ENCODE measurements around the gene TBL3. TPM values are rescaled to one million over a fixed set of nuclear protein-coding genes. Genes with fewer than 3 reads are reported as not detected.

The TBL3 gene
- total and polyA plus RNA-seq, 9 of the 15 experiments (the other 6 are each of a cell fraction or from before 2014, with no cell fraction given) = 0.97 to 117 (median 24.5) TPM

GRCh38 chr16:1929578-1930337 lies 42.1 kb upstream of the TBL3 start (continued):
- TF ChIP-seq ZNF175 (CRISPR knock-in tag; IDR thresholded peaks at IDR 0.05; ENCODE audit: low read depth) = no peak
- TF ChIP-seq EP400 (IDR thresholded peaks at IDR 0.05) = peak; percentile 35; the same call in 1 of the 2 replicates
- TF ChIP-seq BDP1 (IDR thresholded peaks at IDR 0.05; ENCODE audit: insufficient read depth, insufficient read length) = no peak
- TF ChIP-seq ESRRA (IDR thresholded peaks at IDR 0.05; ENCODE audit: borderline replicate concordance, low read depth) = peak; percentile 74
- TF ChIP-seq CC2D1A (IDR thresholded peaks at IDR 0.05) = no peak
- peak; percentile 97 for TF ChIP-seq MAX (CRISPR knock-in tag; IDR thresholded peaks at IDR 0.05)
- TF ChIP-seq RBFOX2 (IDR thresholded peaks at IDR 0.05; ENCODE audit: low read depth, low read length) = peak; percentile 71
- TF ChIP-seq, protein P1, sequence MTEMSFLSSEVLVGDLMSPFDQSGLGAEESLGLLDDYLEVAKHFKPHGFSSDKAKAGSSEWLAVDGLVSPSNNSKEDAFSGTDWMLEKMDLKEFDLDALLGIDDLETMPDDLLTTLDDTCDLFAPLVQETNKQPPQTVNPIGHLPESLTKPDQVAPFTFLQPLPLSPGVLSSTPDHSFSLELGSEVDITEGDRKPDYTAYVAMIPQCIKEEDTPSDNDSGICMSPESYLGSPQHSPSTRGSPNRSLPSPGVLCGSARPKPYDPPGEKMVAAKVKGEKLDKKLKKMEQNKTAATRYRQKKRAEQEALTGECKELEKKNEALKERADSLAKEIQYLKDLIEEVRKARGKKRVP (CRISPR knock-in tag; IDR thresholded peaks at IDR 0.05) = no peak
- peak; percentile 47; the same call in 1 of the 2 replicates for TF ChIP-seq ZNF431 (CRISPR knock-in tag; IDR thresholded peaks at IDR 0.05)
- TF ChIP-seq, protein P2, sequence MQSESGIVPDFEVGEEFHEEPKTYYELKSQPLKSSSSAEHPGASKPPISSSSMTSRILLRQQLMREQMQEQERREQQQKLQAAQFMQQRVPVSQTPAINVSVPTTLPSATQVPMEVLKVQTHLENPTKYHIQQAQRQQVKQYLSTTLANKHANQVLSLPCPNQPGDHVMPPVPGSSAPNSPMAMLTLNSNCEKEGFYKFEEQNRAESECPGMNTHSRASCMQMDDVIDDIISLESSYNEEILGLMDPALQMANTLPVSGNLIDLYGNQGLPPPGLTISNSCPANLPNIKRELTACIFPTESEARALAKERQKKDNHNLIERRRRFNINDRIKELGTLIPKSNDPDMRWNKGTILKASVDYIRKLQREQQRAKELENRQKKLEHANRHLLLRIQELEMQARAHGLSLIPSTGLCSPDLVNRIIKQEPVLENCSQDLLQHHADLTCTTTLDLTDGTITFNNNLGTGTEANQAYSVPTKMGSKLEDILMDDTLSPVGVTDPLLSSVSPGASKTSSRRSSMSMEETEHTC (IDR thresholded peaks at IDR 0.05) = 0 out of 2 replicates have a peak, but pooled peaks have one; percentile 15
- peak; percentile 8; the same call in 1 of the 2 replicates for TF ChIP-seq ZNF76 (CRISPR knock-in tag; IDR thresholded peaks at IDR 0.05; ENCODE audit: borderline replicate concordance)
- TF ChIP-seq CBX3 (IDR thresholded peaks at IDR 0.05; ENCODE audit: borderline replicate concordance in 1 of 2, low read length in 2 of 2) = peak in 1 of 2 experiments; percentile 69; a peak in 1 of 3 replicates
- TF ChIP-seq TRIM28 (IDR thresholded peaks at IDR 0.05) = no peak
- no peak for TF ChIP-seq ARID1B (IDR thresholded peaks at IDR 0.05)
- no peak for TF ChIP-seq FOXP4 (CRISPR knock-in tag; IDR thresholded peaks at IDR 0.05; ENCODE audit: borderline replicate concordance)
- no peak for TF ChIP-seq MECOM (CRISPR knock-in tag; IDR thresholded peaks at IDR 0.05)
- TF ChIP-seq SMARCB1 (IDR thresholded peaks at IDR 0.05; ENCODE audit: insufficient read length, low read depth) = no peak
- peak; percentile 60 for TF ChIP-seq ATF7 (IDR thresholded peaks at IDR 0.05)
